Astrocyte of the spinal cord (primary cell): ENCODE results near the gene IFNGR2.

Experiments used
- DNase-seq: peaks from one replicate; pipeline ENCODE4 v3.0.0; 2011; ENCODE audit warnings: low read depth, low spot score
- H3K4me3 ChIP-seq: 2 replicates; pipeline ENCODE4 v1.5.1; 2011; ENCODE audit warnings: low read depth, mild to moderate bottlenecking, low read length, moderate library complexity
- CTCF ChIP-seq: IDR thresholded peaks from 2 replicates; pipeline ENCODE4 v1.5.1; 2012; ENCODE audit warnings: low read depth, mild to moderate bottlenecking, low read length, inconsistent platforms
- in situ Hi-C: cut with HindIII; loops from 2 replicates; pipeline ENCODE4 v1.10.0; 2017; ENCODE audit warnings: low sequenced_read_pairs

Gene IFNGR2

GRCh38 chr21:33369586-33369985, 33.6 kb upstream of the IFNGR2 start:
- no peak for TF ChIP-seq CTCF
- H3K4me3 ChIP-seq: no peak overlapping the region
- in situ Hi-C loops: no loop called here
- DNase-seq: no peak

GRCh38 chr21:33370305-33370704, 32.9 kb upstream of the IFNGR2 start:
- TF ChIP-seq CTCF: no peak
- in situ Hi-C loops: no loop called here
- DNase-seq: no peak
- H3K4me3 ChIP-seq: no peak overlapping the region

- in situ Hi-C loops: no loop called here
- no peak overlapping the region for H3K4me3 ChIP-seq
- DNase-seq: no peak
- TF ChIP-seq CTCF: no peak
Observed at GRCh38 chr21:33371366-33371765, 31.8 kb upstream of the IFNGR2 start.

GRCh38 chr21:33372582-33372981, 30.6 kb upstream of the IFNGR2 start:
- no peak for DNase-seq
- no peak overlapping the region for H3K4me3 ChIP-seq
- in situ Hi-C loops: no loop called here
- no peak for TF ChIP-seq CTCF

GRCh38 chr21:33373451-33373850, 29.8 kb upstream of the IFNGR2 start:
- in situ Hi-C loops: no loop called here
- H3K4me3 ChIP-seq: no peak overlapping the region
- no peak for TF ChIP-seq CTCF
- no peak for DNase-seq

- no peak for TF ChIP-seq CTCF
- in situ Hi-C loops: no loop called here
- DNase-seq: no peak
- no peak overlapping the region for H3K4me3 ChIP-seq
Observed at GRCh38 chr21:33374080-33374449, 29.1 kb upstream of the IFNGR2 start.
